Measurements from ENCODE around the gene NTM. TPM values are rescaled to one million over a fixed set of nuclear protein-coding genes. Genes with fewer than 3 reads are reported as not detected.

Gene NTM
- total and polyA plus RNA-seq, 2 experiments from 2014 or later: 25.9 to 49.0 TPM

GRCh38 chr11:132051704-132052103, 681.3 kb downstream of the NTM start:
- no peak overlapping the region for H2AFZ ChIP-seq
- no peak overlapping the region for H3K4me2 ChIP-seq (ENCODE audit: unreplicated experiment)
- no peak overlapping the region for H3K9ac ChIP-seq
- in situ Hi-C loops (cut with MboI): no loop called here
- no peak for DNase-seq
- no peak overlapping the region for H3K4me3 ChIP-seq
- WGBS, 2 experiments (ENCODE audit: low coverage in 1 of 2, low lambda C conversion rate in 2 of 2, missing lambda C conversion rate in 2 of 2): 66 to 82% methylated on average over 2 of the region's 2 CpGs
- H3K27ac ChIP-seq: no peak overlapping the region
- H3K9me2 ChIP-seq (ENCODE audit: insufficient read depth): no peaks in the 10 kb centered on the region
- H3K36me3 ChIP-seq (ENCODE audit: low read depth): no peaks in the 10 kb centered on the region
- TF ChIP-seq EZH2phosphoT487 (IDR thresholded peaks at IDR 0.05; ENCODE audit: insufficient read depth, low read depth) (no peak), EZH2 (IDR thresholded peaks at IDR 0.05; ENCODE audit: insufficient read depth, poor library complexity, severe bottlenecking) (no peak)
- H3K79me2 ChIP-seq (ENCODE audit: insufficient read depth): no peaks in the 10 kb centered on the region
- no peaks in the 10 kb centered on the region for H4K20me1 ChIP-seq (ENCODE audit: insufficient read depth)
- H3K27me3 ChIP-seq (replicated peaks; ENCODE audit: insufficient read depth): no peaks in the 10 kb centered on the region
- H3F3A ChIP-seq (ENCODE audit: insufficient read depth): peaks cover 17% of the 10 kb centered on the region
- peaks cover 57% of the 10 kb centered on the region for H3K4me1 ChIP-seq (ENCODE audit: insufficient read depth)
- no peaks in the 10 kb centered on the region for H3K9me3 ChIP-seq (ENCODE audit: low read depth)

GRCh38 chr11:132052342-132052741, 681.9 kb downstream of the NTM start:
- H3K9ac ChIP-seq: no peak overlapping the region
- H3K4me1 ChIP-seq (ENCODE audit: insufficient read depth): peaks cover 61% of the 10 kb centered on the region
- no peaks in the 10 kb centered on the region for H3K9me3 ChIP-seq (ENCODE audit: low read depth)
- peaks cover 17% of the 10 kb centered on the region for H3F3A ChIP-seq (ENCODE audit: insufficient read depth)
- no peak overlapping the region for H2AFZ ChIP-seq
- no peak overlapping the region for H3K4me3 ChIP-seq
- H3K9me2 ChIP-seq (ENCODE audit: insufficient read depth): no peaks in the 10 kb centered on the region
- TF ChIP-seq EZH2 (IDR thresholded peaks at IDR 0.05; ENCODE audit: insufficient read depth, poor library complexity, severe bottlenecking): no peak
- H4K20me1 ChIP-seq (ENCODE audit: insufficient read depth): no peaks in the 10 kb centered on the region
- WGBS, 2 experiments (ENCODE audit: low coverage in 1 of 2, low lambda C conversion rate in 2 of 2, missing lambda C conversion rate in 2 of 2): 79 to 87% methylated on average over 2 of the region's 2 CpGs
- H3K36me3 ChIP-seq (ENCODE audit: low read depth): no peaks in the 10 kb centered on the region
- H3K27me3 ChIP-seq (replicated peaks; ENCODE audit: insufficient read depth): no peaks in the 10 kb centered on the region
- H3K27ac ChIP-seq: peak overlapping the region; percentile 12; the same call in 1 of the 2 replicates
- DNase-seq: no peak
- no peak overlapping the region for H3K4me2 ChIP-seq (ENCODE audit: unreplicated experiment)
- no peaks in the 10 kb centered on the region for H3K79me2 ChIP-seq (ENCODE audit: insufficient read depth)
- in situ Hi-C loops (cut with MboI): no loop called here

- DNase-seq: no peak
- in situ Hi-C loops (cut with MboI): no loop called here
- no peaks in the 10 kb centered on the region for H3K9me3 ChIP-seq (ENCODE audit: low read depth)
- H3K27me3 ChIP-seq (replicated peaks; ENCODE audit: insufficient read depth): no peaks in the 10 kb centered on the region
- TF ChIP-seq EZH2phosphoT487 (IDR thresholded peaks at IDR 0.05; ENCODE audit: insufficient read depth, low read depth): no peak
- TF ChIP-seq EZH2 (IDR thresholded peaks at IDR 0.05; ENCODE audit: insufficient read depth, poor library complexity, severe bottlenecking): no peak
- peaks cover 17% of the 10 kb centered on the region for H3F3A ChIP-seq (ENCODE audit: insufficient read depth)
- no peak overlapping the region for H2AFZ ChIP-seq
- peak overlapping the region; percentile 4 for H3K4me2 ChIP-seq (ENCODE audit: unreplicated experiment)
- H3K4me1 ChIP-seq (ENCODE audit: insufficient read depth): peaks cover 63% of the 10 kb centered on the region
- H3K36me3 ChIP-seq (ENCODE audit: low read depth): no peaks in the 10 kb centered on the region
- H3K4me3 ChIP-seq: no peak overlapping the region
- WGBS, 2 experiments (ENCODE audit: low coverage in 1 of 2, low lambda C conversion rate in 2 of 2, missing lambda C conversion rate in 2 of 2): 95 to 97% methylated on average over 3 of the region's 3 CpGs
- no peaks in the 10 kb centered on the region for H3K9me2 ChIP-seq (ENCODE audit: insufficient read depth)
- H3K9ac ChIP-seq: no peak overlapping the region
- no peaks in the 10 kb centered on the region for H4K20me1 ChIP-seq (ENCODE audit: insufficient read depth)
- peak overlapping the region; percentile 12; the same call in 1 of the 2 replicates for H3K27ac ChIP-seq
- H3K79me2 ChIP-seq (ENCODE audit: insufficient read depth): no peaks in the 10 kb centered on the region
Measured at GRCh38 chr11:132052904-132053303, 682.5 kb downstream of the NTM start.

GRCh38 chr11:132054822-132055221, 684.4 kb downstream of the NTM start:
- H3K9me2 ChIP-seq (ENCODE audit: insufficient read depth): no peaks in the 10 kb centered on the region
- peak overlapping the region; percentile 69 for H3K4me2 ChIP-seq (ENCODE audit: unreplicated experiment)
- in situ Hi-C loops (cut with MboI): no loop called here
- no peaks in the 10 kb centered on the region for H4K20me1 ChIP-seq (ENCODE audit: insufficient read depth)
- DNase-seq: peak; percentile 91
- peaks cover 72% of the 10 kb centered on the region for H3K4me1 ChIP-seq (ENCODE audit: insufficient read depth)
- no peaks in the 10 kb centered on the region for H3K9me3 ChIP-seq (ENCODE audit: low read depth)
- H3K79me2 ChIP-seq (ENCODE audit: insufficient read depth): 0 out of 2 replicates have a peak, but pooled peaks cover 5% of the 10 kb centered on the region
- no peaks in the 10 kb centered on the region for H3K27me3 ChIP-seq (replicated peaks; ENCODE audit: insufficient read depth)
- H3F3A ChIP-seq (ENCODE audit: insufficient read depth): peaks cover 22% of the 10 kb centered on the region
- H3K4me3 ChIP-seq: no peak overlapping the region
- peak overlapping the region; percentile 87 for H3K27ac ChIP-seq
- H3K36me3 ChIP-seq (ENCODE audit: low read depth): no peaks in the 10 kb centered on the region
- no peak for TF ChIP-seq EZH2 (IDR thresholded peaks at IDR 0.05; ENCODE audit: insufficient read depth, poor library complexity, severe bottlenecking)
- TF ChIP-seq EZH2phosphoT487 (IDR thresholded peaks at IDR 0.05; ENCODE audit: insufficient read depth, low read depth): peak; percentile 88
- peak overlapping the region; percentile 34; the same call in 1 of the 2 replicates for H3K9ac ChIP-seq
- 0 out of 2 replicates have a peak overlapping the region, but pooled peaks have one; percentile 2 for H2AFZ ChIP-seq
- 0% methylated on average over 1 of the region's 1 CpG for WGBS, 2 experiments (ENCODE audit: low coverage in 1 of 2, low lambda C conversion rate in 2 of 2, missing lambda C conversion rate in 2 of 2)

- Histone ChIP-seq H2AFZ (no peak overlapping the region), H3K4me3 (no peak overlapping the region), H3F3A (ENCODE audit: insufficient read depth) (peaks cover 22% of the 10 kb centered on the region), H3K9me3 (ENCODE audit: low read depth) (no peaks in the 10 kb centered on the region), H3K27me3 (replicated peaks; ENCODE audit: insufficient read depth) (no peaks in the 10 kb centered on the region), H3K4me2 (ENCODE audit: unreplicated experiment) (peak overlapping the region; percentile 69), H3K27ac (peak overlapping the region; percentile 87), H3K36me3 (ENCODE audit: low read depth) (no peaks in the 10 kb centered on the region), H3K9ac (peak overlapping the region; percentile 34; the same call in 1 of the 2 replicates), H3K4me1 (ENCODE audit: insufficient read depth) (peaks cover 72% of the 10 kb centered on the region), H3K79me2 (ENCODE audit: insufficient read depth) (0 out of 2 replicates have a peak, but pooled peaks cover 9% of the 10 kb centered on the region), H4K20me1 (ENCODE audit: insufficient read depth) (no peaks in the 10 kb centered on the region), H3K9me2 (ENCODE audit: insufficient read depth) (no peaks in the 10 kb centered on the region)
- TF ChIP-seq EZH2 (IDR thresholded peaks at IDR 0.05; ENCODE audit: insufficient read depth, poor library complexity, severe bottlenecking): no peak
- TF ChIP-seq EZH2phosphoT487 (IDR thresholded peaks at IDR 0.05; ENCODE audit: insufficient read depth, low read depth): no peak
- no peak for DNase-seq
- in situ Hi-C loops (cut with MboI): no loop called here
- 58 to 67% methylated on average over 6 of the region's 6 CpGs for WGBS, 2 experiments (ENCODE audit: low coverage in 1 of 2, low lambda C conversion rate in 2 of 2, missing lambda C conversion rate in 2 of 2)
Measured at GRCh38 chr11:132055296-132055695, 684.9 kb downstream of the NTM start.

All from GM23248 (cell line).